ENCODE results near the gene AIMP2. TPM values are rescaled to one million over a fixed set of nuclear protein-coding genes. Genes with fewer than 3 reads are reported as not detected.
"Not testable (repeated sequence)": the region's sequence is repeated elsewhere in the genome, so short reads cannot be mapped to it uniquely, and the experiment has no call there.

AIMP2 gene
- polyA plus RNA-seq, 5 donors = 11.2 to 21.6 (median 16.5) TPM

DNA sequence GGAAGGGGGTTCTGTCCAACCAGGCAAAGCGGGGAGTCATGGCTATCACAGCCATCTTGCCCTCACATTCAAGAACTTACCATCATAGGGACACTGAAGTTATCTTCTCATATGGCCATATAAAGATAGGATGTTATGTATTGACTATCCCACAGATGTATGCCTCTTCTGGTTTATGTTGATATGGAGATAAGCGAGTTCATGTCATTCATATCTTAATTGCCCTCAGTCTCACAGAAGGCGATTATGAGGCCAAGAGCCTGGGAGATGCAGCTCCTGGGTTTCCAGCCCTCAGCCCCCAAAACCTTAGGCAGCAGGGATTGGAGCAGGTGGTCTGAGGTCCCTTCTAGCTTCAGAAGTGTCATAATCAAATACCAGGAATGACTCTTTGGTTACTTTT is 13.6 kb downstream of the AIMP2 start:
- no peak for DNase-seq

DNA sequence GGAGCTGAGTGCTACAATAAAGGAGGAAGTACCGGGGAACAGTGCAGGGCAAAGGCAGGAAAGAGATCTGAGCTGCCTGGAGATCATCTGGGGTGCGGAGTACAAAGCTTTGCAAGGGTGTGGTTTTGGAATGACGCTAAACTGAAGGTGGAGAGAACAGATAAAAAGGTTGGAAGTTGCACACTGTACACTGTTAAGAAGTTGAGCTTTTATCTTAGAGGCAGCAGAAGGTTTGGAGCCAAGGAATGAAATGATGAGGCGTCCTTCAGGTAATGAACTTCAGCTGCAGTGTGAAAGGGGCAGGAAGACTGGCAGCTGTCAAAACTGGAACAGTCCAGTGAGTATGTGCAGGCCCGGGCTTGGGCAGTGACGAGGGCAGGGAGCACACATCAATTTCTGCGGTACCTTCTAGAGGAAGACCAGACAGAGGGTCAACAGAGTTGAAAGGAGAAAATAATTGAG is 14.9 kb downstream of the AIMP2 start:
- no peak for DNase-seq

DNA sequence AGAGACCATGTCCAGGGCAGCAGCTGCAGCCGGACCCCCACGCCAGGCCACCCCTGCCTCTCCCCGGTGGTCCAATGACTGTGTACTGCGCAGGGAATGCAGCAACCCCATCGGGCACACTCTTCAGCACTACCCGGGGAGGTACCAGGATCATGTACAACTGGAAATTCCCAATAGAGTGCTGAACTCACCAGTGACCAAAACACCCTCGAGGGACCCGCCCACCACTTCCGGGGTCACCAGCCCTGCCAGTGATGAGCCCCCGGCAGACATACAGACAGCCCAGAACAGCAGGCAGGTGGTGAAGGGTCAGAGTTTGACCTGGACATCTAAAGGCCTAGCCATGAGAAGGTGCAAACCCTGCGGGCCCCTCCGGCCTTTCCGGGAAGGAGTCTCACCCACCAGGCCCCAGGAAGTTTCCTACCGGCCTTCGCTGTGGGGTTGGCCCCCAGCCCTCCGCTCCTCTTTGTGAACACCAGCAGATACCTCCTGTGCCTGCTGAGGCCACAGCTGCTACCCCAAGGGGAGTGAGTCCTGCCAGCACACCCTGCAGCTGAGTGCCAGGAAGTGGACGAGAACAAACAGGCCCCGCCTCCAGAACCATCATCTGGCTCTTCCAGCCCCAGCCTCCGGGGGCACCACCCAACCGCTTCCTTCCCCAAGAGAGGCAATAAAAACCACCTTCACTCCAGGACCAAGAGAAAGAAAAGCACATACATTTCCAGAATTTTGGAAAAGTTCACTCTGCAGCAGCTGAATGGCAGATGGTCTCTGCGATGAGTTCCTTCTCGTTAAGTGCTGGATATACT is 17.1 kb downstream of the AIMP2 start:
- no peak for DNase-seq

DNA sequence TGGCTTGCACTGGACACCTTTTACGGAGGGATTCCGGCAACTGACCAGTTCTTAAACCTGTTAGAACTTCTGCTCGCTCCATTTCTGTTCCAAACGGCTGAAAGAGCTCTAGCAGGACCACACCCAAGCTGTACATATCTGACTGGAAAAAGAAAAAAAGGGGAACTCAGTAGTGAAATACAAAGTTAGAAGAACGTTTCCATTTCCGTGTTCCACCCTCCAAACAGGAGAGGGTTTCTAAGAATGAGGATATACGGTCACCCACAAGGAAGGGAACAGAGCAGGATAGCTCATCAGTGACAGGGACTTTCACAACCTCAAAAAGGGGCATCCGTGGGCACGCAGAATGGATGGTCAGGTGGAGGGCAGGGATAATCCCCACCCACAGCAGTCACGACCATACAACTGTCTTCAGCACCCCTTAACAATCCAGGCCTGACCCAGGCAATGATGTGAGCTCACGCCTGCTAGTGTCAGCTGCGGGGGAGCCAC is 17.8 kb downstream of the AIMP2 start:
- no peak for DNase-seq

DNA sequence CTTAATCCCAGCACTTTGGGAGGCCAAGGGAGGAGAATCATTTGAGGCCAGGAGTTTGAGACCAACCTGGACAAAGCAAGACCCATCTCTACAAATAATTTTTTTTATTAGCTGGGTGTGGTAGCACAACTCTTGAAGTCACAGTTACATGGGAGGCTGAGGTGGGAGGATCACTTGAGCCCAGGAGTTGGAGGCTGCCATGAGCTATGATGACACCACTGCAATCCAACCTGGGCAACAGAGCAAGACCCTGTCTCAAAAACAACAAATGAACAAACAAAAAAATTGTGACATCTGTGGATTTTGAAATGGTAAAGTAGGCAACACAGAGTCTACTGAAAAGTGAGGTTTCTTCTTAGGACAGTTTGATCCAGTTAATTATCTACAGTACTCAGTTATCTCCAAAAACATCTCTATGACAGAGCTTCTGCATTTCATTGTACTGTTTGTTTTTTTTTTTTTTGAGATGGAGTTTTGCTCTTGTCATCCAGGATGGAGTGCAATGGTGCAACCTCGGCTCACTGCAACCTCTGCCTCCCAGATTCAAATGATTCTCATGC is 18.8 kb downstream of the AIMP2 start:
- DNase-seq = no peak

DNA sequence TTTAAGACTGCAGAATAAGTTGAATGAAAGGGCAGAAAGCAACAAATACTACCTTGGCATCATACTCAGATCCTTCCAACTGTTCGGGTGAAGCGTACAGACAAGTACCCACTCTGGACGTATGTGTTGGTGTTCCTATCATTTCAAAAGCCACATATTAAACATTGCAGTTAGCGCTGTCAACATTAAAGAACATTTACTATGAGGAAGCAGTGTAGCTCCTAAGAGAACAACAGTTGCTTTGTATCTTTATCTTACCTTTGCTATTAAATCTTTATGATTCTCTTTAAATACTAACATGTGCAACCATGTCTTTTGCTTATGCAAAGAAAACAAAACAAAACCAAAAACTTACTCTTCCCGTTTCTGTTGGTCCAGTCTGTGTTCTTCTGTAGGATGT is 19.5 kb downstream of the AIMP2 start:
- DNase-seq = no peak

DNA sequence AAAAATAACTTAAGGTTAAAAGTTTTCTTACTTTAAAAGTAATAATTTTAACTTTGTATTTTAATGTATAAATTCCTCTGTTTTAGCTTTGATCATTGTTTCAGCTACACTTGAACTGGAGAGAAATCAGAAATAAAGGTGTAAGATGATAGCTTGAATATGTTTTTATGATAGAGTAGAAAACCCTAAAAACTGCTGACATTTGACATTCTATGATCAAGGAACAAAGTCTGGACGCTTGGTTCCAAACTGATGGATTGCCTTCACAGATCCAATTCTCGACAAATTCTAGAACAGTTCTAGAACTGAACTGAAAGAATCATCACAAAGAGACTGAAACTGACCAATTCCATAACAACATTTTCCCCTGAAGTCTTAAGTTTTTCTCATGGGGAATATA is 21.9 kb downstream of the AIMP2 start, which contains the start of gene ANKRD61:
Gene ANKRD61, plus strand, starts transcription at position 389 of the 400 bp plus-strand sequence. Its CDS starts 0 bp downstream, at position 389.
- DNase-seq = no peak

DNA sequence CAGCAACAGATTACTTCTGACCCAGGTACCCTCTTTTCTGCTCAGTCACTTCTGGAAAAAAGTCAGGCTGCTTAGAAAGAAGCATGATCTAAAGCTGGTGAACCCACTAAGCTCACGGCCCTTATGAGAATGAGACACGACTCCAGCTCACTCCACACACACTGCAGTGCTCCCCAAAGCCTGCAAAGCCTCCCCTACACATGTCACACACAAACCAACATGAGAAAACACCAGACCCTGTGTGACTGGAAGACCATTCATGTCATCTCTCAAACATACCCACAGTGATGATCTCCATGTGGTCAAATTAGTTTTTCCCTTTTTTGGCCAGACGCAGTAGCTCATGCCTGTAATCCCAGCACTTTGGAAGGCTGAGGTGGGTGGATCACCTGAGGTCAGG is 22.5 kb downstream of the AIMP2 start:
- DNase-seq = no peak

DNA sequence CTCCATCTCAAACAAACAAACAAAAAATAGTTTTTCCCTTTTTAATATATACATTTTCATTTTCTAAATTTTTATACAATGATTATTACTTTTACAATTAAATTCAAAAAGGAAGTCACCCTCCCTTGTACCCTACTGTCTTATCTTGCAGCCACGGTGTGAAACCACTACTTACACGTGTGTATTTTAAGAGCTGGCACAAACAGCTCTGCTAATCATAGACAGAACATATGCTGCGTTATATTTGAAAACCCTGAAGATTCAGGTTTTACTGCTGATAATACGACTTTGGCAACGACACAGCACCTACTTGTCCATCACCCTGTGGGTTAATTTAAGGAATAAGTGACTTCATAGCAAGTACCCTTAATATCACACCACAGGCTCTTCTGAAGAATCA is 23.1 kb downstream of the AIMP2 start:
- DNase-seq = no peak

DNA sequence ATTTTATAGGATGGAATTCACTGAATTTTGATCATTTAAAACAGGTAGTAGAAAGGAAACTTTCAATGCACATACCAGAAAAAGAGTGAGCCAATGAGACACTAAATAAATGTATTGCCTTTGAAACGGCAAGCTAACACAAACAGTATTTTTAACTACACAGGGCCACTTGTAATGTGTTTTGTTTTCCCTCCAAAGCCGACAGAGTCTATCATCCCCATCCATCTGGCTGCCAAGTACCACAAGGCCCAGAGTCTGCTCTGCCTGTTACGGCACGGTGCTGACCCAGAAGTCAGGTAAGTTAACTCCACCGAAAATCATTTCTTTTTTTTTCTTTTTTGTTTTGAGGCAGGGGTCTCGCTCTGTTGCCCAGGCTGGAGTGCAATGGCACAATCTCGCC is 23.6 kb downstream of the AIMP2 start:
- no peak for DNase-seq

DNA sequence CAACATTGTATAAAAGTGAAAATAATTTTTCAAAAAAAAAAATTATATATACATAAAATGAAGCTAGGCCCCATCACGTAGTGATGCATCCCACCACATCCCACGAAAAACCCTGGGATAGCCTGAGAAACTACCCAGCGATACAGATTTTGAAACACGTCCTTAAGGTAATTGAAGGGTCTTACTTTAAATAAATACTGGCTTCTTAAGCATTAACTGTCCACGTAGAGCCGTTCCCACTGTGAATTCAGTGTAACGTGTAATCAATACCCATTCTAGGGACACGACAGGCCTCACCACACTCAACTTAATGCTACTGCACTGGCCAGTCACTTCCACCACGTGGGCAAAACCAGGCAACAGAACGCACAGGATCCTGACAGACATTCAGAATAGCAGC is 26.1 kb downstream of the AIMP2 start:
- no peak for DNase-seq

DNA sequence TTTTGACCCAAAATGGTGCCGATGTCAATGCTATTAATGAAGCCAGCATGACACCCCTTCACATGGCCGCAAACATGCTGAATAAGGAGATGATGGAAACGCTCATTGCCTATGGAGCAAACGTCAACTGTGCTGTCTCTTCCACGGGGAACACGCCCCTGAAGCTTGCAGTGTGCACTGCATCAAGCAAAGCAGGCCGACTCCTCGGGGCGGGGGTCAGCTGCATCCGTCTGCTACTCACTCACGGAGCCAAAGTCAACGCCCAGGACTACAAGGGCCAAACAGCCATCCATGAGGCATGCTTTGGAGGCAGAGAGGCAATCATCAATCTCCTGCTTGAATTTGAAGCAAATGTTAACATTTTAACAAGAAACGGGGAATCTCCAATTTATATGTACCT is 26.6 kb downstream of the AIMP2 start:
- no peak for DNase-seq

DNA sequence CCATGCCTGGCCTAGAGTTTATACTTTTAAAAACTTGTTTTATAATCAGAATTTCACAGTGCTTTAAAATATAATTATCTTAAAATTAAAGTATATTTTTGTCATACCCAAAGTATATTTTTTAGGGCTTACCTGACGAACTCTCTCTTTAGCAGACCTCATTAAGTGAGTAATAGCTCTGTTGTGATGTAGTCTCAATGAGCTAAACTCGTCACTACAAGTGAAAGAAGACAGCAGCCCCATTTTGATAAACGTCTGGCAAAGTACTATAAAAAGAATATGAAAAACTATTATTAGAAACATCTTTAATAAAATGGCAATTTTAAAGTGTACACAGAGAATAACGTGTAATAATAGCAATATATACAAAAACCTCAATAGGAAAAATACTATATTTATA is 40.7 kb downstream of the AIMP2 start:
- no peak for DNase-seq

DNA sequence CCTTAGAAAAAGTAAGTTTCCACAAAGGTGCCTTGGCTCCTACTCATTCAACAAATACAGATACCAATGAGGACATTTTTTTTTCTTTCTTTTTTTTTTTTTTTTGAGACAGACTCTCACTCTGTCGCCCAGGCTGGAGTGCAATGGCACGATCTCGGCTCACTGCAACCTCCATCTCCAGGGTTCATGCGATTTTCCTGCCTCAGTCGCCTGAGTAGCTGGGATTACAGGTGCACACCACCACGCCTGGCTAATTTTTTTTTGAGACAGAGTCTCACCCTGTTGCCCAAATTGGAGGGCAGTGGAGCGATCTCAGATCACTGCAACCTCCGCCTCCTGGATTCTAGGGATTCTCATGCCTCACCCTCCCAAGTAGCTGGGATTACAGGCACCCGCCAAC is 42.1 kb downstream of the AIMP2 start:
- not testable (repeated sequence) for DNase-seq

DNA sequence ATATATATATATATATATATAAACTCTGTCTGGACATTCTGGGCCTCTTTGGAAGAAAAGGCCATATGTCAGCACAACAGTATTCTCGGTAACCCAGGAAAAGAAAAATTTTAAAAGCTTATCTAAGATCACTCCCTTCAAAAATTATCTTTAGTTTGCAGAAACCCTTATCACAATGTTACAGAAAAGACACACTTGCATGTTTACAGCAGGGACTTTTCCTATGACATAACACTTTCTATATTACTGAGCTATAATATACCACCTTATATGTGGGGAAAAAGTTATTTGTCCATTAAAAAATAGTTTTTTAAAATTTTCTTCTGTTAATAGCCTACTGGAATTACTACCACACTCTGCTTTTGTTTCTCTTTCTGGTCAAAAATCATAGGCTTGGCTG is 47.5 kb downstream of the AIMP2 start:
- DNase-seq = no peak

DNA sequence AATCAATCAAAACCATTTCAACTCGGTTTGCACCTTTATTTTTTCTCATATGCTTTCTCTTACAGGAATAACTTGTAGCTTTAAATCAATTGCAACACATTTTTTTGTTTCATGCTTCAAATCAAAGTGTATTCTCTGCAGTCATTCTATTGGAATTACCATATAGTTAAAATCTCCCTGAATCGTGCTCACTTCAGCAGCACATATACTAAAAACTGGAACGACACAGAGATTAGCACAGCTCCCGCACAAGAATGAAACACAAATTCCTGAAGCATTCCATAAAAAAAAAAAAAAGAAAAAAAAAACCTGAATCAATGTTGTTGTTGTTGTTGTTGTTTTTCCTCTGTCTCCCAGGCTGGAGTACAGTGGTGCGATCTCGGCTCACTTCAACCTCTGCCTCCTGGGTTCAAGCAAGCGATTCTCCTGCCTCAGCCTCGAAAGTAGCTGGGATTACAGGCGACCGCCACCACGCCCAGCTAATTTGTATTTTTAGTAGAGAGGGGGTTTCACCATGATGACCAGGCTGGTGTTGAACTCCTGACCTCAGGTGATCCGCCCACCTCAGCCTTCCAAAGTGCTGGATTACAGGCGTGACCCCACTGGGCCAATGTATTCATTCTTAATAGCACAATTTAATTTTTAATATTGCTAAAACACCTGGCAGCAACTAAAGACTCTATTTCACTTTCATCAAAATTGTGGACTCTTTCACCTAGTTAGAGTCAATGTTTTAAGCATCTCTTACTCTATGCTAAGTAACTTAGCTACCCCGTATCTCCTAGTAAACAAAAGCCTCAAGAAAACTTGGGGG is 48.5 kb downstream of the AIMP2 start:
- DNase-seq = no peak

DNA sequence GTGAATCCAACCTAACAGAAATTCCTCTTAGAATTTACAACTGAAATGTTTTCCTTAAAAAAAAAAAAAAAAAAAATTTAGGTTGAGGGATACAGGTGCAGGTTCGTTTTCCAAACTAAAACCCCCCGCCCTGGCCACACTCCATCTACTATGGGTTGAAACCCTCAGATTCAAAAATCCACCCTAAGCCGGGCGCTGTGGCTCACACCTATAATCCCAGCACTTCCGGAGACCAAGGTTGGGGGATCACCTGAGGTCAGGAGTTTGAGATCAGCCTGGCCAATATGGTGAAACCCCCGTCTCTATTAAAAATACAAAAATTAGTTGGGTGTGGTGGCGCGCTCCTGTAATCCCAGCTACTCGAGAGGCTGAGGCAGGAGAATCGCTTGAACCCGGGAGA is 50.9 kb downstream of the AIMP2 start:
- not testable (repeated sequence) for DNase-seq

DNA sequence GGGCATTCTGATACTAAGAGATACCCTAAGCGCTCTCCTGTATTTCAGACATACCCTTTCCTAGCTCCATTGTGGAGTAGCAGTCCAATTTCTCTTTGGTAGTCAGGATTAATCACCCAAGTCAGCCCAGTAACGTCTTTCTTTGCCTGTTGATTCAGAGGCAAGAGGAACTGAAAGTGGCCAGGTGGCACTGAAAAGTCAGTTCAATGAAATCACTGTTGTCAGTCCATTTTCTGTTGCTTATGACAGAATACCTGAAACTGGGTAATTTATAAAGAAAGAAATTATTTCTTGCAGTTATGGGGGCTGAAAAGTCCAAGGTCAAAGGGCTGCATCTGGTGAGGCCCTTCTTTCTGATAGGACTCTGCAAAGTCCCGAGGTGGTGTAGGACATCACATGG is 62.3 kb downstream of the AIMP2 start:
- DNase-seq = no peak
